ENCODE data around the gene CASQ1.

CASQ1 gene

DNA sequence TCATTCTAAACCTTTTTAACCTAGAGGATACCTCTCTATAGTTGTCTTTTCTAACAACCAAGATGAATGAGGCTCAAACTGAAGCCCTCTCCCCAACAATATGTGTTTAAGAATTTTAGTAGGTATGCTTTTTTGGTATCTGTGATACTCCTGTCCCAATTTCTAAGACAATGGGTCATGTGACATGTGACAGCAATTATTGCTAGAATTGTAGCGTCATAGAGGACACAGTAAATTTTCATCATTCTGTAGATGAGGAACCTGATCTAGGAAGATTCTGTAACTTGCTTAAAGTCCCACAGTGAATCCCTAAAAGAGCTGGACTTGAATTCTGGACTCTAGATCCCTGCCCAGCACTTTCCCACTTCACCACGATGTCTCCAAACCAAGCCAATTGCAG lies 11.6 kb upstream of the CASQ1 start:
- Histone ChIP-seq H3K4me2 (ENCODE audit: low read length) (no peak overlapping the region), H3K27me3 (ENCODE audit: low read depth, low read length) (peaks cover 41% of the 10 kb centered on the region), H3K9ac (ENCODE audit: low read length) (no peak overlapping the region), H4K20me1 (ENCODE audit: insufficient read depth, low read length) (no peaks in the 10 kb centered on the region), H2AFZ (ENCODE audit: low read depth, low read length) (no peak overlapping the region), H3K4me1 (ENCODE audit: low read length) (peaks cover 11% of the 10 kb centered on the region; the same call in 1 of the 2 replicates), H3K9me3 (ENCODE audit: insufficient read depth, low read length) (no peaks in the 10 kb centered on the region), H3K79me2 (ENCODE audit: low read length) (no peaks in the 10 kb centered on the region), H3K27ac (ENCODE audit: low read length) (no peak overlapping the region), H3K36me3 (replicated peaks; ENCODE audit: low read depth, low read length) (no peaks in the 10 kb centered on the region), H3K4me3 (ENCODE audit: low read length) (no peak overlapping the region)
- TF ChIP-seq, protein P1, sequence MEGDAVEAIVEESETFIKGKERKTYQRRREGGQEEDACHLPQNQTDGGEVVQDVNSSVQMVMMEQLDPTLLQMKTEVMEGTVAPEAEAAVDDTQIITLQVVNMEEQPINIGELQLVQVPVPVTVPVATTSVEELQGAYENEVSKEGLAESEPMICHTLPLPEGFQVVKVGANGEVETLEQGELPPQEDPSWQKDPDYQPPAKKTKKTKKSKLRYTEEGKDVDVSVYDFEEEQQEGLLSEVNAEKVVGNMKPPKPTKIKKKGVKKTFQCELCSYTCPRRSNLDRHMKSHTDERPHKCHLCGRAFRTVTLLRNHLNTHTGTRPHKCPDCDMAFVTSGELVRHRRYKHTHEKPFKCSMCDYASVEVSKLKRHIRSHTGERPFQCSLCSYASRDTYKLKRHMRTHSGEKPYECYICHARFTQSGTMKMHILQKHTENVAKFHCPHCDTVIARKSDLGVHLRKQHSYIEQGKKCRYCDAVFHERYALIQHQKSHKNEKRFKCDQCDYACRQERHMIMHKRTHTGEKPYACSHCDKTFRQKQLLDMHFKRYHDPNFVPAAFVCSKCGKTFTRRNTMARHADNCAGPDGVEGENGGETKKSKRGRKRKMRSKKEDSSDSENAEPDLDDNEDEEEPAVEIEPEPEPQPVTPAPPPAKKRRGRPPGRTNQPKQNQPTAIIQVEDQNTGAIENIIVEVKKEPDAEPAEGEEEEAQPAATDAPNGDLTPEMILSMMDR (IDR thresholded peaks at IDR 0.05; ENCODE audit: low read depth, low read length) = no peak
- no peak for TF ChIP-seq EZH2phosphoT487 (IDR thresholded peaks at IDR 0.05; ENCODE audit: low read depth)

DNA sequence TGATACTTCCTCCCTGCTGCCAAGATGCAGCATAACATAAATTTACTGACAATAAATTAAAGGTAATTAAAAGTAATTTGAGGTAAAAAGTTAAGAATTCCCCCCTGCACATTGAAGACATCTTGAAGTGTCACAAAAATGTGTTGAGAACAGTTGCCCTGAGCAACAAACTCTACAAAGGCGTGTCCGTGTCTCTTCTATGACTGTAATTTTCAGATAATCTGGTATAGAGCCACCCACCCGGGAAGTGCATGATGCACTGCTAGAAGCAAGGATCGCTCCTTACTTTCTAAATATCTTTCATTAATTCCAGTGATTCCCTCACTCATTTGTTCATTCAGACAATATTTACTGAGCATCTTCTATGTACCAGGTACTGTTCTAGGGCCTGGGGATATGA lies 11.0 kb upstream of the CASQ1 start:
- Histone ChIP-seq H3K4me1 (ENCODE audit: low read length) (peaks cover 11% of the 10 kb centered on the region; the same call in 1 of the 2 replicates), H3K27ac (ENCODE audit: low read length) (no peak overlapping the region), H2AFZ (ENCODE audit: low read depth, low read length) (no peak overlapping the region), H3K9ac (ENCODE audit: low read length) (no peak overlapping the region), H4K20me1 (ENCODE audit: insufficient read depth, low read length) (no peaks in the 10 kb centered on the region), H3K36me3 (replicated peaks; ENCODE audit: low read depth, low read length) (no peaks in the 10 kb centered on the region), H3K27me3 (ENCODE audit: low read depth, low read length) (peaks cover 35% of the 10 kb centered on the region), H3K4me3 (ENCODE audit: low read length) (no peak overlapping the region), H3K79me2 (ENCODE audit: low read length) (no peaks in the 10 kb centered on the region), H3K9me3 (ENCODE audit: insufficient read depth, low read length) (no peaks in the 10 kb centered on the region), H3K4me2 (ENCODE audit: low read length) (no peak overlapping the region)
- TF ChIP-seq EZH2phosphoT487 (IDR thresholded peaks at IDR 0.05; ENCODE audit: low read depth) = no peak
- TF ChIP-seq, protein P1 (IDR thresholded peaks at IDR 0.05; ENCODE audit: low read depth, low read length) = no peak

DNA sequence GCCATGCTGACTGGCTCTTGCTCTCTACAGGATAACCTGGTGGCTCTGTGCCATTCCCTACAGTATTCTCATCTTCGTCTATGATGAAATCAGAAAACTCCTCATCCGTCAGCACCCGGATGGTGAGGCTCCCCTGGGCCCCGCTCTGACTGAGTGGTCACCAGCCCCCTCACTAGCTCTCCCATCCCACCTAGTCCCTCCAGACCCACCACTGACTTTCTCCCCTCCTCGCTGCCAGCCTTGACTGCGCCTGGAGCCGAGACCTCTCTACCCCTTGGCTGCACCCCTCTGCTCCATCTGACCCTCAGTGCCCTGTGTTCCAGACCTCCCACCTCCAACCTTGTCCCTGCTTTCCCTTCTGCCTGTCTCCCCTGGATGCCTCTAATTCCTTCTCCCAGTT lies 4.1 kb upstream of the CASQ1 start:
- H2AFZ ChIP-seq (ENCODE audit: low read depth, low read length) = no peak overlapping the region
- H3K4me1 ChIP-seq (ENCODE audit: low read length) = peaks cover 13% of the 10 kb centered on the region
- no peak overlapping the region for H3K4me2 ChIP-seq (ENCODE audit: low read length)
- TF ChIP-seq, protein P1 (IDR thresholded peaks at IDR 0.05; ENCODE audit: low read depth, low read length) = no peak
- TF ChIP-seq EZH2phosphoT487 (IDR thresholded peaks at IDR 0.05; ENCODE audit: low read depth) = no peak
- no peaks in the 10 kb centered on the region for H3K36me3 ChIP-seq (replicated peaks; ENCODE audit: low read depth, low read length)
- H3K27me3 ChIP-seq (ENCODE audit: low read depth, low read length) = peaks cover 27% of the 10 kb centered on the region
- H3K27ac ChIP-seq (ENCODE audit: low read length) = no peak overlapping the region
- H3K9me3 ChIP-seq (ENCODE audit: insufficient read depth, low read length) = no peaks in the 10 kb centered on the region
- no peak overlapping the region for H3K4me3 ChIP-seq (ENCODE audit: low read length)
- no peaks in the 10 kb centered on the region for H3K79me2 ChIP-seq (ENCODE audit: low read length)
- H3K9ac ChIP-seq (ENCODE audit: low read length) = no peak overlapping the region
- no peaks in the 10 kb centered on the region for H4K20me1 ChIP-seq (ENCODE audit: insufficient read depth, low read length)

DNA sequence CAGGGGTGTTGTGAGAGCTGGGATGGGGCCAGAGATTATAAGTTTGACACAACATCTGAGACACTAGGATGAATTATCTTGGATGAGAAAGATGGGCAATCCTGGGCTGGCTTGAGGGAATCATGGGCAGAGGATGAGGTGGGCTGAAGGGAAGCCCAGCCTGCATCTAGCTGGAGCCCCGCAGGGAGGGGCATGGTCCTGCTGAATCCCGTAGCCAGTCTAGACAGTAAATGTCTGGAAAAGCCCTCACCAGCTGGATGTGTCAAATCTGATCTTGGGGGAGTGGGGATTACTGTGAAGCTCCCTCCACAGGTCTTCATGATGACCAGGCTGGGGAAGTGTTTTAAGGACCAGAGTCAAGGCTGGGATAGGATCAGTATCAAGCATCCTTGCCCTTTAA lies 3.6 kb upstream of the CASQ1 start:
- Histone ChIP-seq H3K27me3 (ENCODE audit: low read depth, low read length) (peaks cover 22% of the 10 kb centered on the region), H3K4me1 (ENCODE audit: low read length) (peaks cover 13% of the 10 kb centered on the region), H3K9ac (ENCODE audit: low read length) (no peak overlapping the region), H3K27ac (ENCODE audit: low read length) (no peak overlapping the region), H3K4me2 (ENCODE audit: low read length) (no peak overlapping the region), H4K20me1 (ENCODE audit: insufficient read depth, low read length) (no peaks in the 10 kb centered on the region), H3K36me3 (replicated peaks; ENCODE audit: low read depth, low read length) (no peaks in the 10 kb centered on the region), H3K79me2 (ENCODE audit: low read length) (no peaks in the 10 kb centered on the region), H3K4me3 (ENCODE audit: low read length) (no peak overlapping the region), H3K9me3 (ENCODE audit: insufficient read depth, low read length) (no peaks in the 10 kb centered on the region), H2AFZ (ENCODE audit: low read depth, low read length) (no peak overlapping the region)
- TF ChIP-seq, protein P1 (IDR thresholded peaks at IDR 0.05; ENCODE audit: low read depth, low read length) = no peak
- no peak for TF ChIP-seq EZH2phosphoT487 (IDR thresholded peaks at IDR 0.05; ENCODE audit: low read depth)
